ENCODE results near the gene TP53BP2.

Gene TP53BP2

DNA sequence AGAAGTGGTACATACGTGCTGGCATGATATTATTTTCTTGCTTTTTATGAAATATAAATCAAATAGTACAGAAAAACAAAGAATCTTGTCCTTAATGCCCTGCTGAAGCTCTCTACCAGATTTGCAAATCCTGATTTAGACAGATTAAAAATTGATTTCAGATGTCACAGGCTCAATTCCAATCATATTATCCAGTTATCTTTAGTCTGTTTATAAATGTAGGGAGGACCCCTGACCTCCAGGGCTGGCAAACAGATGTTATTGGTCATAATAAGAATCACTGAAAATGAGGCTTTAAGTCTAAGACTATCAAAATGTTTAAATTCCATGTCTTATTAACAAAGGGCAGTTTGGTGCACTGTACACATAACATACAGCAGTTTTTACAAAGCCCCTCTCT is 62.1 kb downstream of the TP53BP2 start:
- Histone ChIP-seq H3K4me1 (no peaks in the 10 kb centered on the region), H3K4me3 (no peak overlapping the region), H3K9ac (no peak overlapping the region), H3K36me3 (peaks cover 85% of the 10 kb centered on the region), H3K27ac (no peak overlapping the region), H3K9me3 (no peaks in the 10 kb centered on the region), H4K20me1 (no peaks in the 10 kb centered on the region), H3K4me2 (no peak overlapping the region), H3K27me3 (no peaks in the 10 kb centered on the region)
- no peak for TF ChIP-seq Cebpa-rat (IDR thresholded peaks at IDR 0.05)

DNA sequence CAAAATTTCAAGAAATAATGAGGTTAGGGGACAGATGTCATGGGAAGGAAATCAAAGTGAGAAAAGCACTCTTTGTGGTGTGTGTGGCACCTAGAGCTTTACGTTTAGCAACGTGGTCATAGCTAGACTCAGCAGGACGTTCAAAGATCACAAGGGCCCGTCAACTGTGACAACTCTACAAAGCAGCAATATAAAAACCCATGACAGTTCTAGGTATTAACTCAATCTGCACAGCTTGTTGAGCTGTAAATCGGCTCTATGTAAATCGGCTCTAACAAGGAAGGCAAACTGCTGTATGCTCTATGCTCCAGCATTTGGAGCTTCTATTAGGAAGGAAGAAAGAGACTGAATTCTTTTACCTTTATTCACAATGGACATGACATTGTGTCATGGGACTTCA is 64.8 kb downstream of the TP53BP2 start:
- no peak for TF ChIP-seq Cebpa-rat (IDR thresholded peaks at IDR 0.05)
- Histone ChIP-seq H3K9ac (no peak overlapping the region), H3K27me3 (no peaks in the 10 kb centered on the region), H3K4me3 (no peak overlapping the region), H3K27ac (no peak overlapping the region), H3K9me3 (no peaks in the 10 kb centered on the region), H3K4me1 (no peaks in the 10 kb centered on the region), H3K36me3 (peaks cover 87% of the 10 kb centered on the region), H3K4me2 (no peak overlapping the region), H4K20me1 (no peaks in the 10 kb centered on the region)

DNA sequence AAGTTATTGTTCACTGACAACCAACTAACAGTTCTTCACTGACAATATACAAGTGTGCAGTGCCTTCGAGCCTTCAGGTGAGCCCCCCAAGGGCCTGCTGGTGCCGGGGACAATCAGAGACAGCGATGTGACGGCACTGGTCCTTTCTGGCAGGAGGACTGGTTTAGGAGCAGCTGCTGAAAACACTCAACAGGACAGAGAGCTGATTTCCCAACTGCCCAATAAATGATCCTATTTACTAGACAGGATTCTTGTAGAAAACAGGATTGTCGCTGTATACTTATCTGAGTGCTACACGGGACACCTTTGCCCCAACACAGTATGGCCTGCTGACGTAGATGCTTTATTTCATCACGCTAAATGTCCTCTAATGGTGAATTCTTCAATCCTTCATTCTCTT is 65.4 kb downstream of the TP53BP2 start:
- Histone ChIP-seq H3K27ac (no peak overlapping the region), H3K9me3 (no peaks in the 10 kb centered on the region), H3K36me3 (peaks cover 87% of the 10 kb centered on the region), H3K9ac (no peak overlapping the region), H3K4me2 (no peak overlapping the region), H4K20me1 (no peaks in the 10 kb centered on the region), H3K4me1 (no peaks in the 10 kb centered on the region), H3K27me3 (no peaks in the 10 kb centered on the region), H3K4me3 (no peak overlapping the region)
- TF ChIP-seq Cebpa-rat (IDR thresholded peaks at IDR 0.05): no peak

DNA sequence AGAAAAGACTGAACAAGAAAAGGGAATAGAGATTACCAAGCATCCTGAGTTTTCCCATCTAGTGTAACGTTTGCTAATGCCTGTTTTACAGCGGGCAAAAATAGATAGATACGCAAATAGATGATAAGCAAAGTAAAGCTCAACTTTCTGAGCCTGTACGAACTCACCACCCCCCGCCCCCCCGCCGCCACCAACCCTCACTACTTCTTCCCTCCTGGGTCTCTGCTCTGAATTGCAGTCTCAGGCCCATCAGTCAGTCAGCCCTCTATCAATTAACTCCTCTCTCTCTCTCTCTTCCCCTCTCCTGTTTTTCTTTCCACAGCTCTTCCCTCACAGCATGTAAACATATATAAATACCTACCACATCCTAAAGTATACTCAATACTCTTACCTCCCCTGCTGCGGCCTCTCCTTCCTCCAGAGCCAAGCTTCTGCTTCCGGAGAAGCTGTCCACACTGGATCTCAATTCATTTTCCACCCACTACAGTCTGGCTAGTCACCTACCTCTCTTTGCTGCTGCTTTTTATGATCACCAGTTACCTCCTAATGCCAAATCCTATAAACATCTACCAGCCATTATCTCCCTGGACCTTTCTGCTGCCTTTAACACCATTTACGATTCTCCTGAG is 68.8 kb downstream of the TP53BP2 start:
- no peak for TF ChIP-seq Cebpa-rat (IDR thresholded peaks at IDR 0.05)
- Histone ChIP-seq H3K9me3 (no peaks in the 10 kb centered on the region), H3K4me1 (no peaks in the 10 kb centered on the region), H3K4me2 (no peak overlapping the region), H3K9ac (no peak overlapping the region), H4K20me1 (no peaks in the 10 kb centered on the region), H3K27ac (no peak overlapping the region), H3K36me3 (peaks cover 93% of the 10 kb centered on the region), H3K4me3 (no peak overlapping the region), H3K27me3 (no peaks in the 10 kb centered on the region)

DNA sequence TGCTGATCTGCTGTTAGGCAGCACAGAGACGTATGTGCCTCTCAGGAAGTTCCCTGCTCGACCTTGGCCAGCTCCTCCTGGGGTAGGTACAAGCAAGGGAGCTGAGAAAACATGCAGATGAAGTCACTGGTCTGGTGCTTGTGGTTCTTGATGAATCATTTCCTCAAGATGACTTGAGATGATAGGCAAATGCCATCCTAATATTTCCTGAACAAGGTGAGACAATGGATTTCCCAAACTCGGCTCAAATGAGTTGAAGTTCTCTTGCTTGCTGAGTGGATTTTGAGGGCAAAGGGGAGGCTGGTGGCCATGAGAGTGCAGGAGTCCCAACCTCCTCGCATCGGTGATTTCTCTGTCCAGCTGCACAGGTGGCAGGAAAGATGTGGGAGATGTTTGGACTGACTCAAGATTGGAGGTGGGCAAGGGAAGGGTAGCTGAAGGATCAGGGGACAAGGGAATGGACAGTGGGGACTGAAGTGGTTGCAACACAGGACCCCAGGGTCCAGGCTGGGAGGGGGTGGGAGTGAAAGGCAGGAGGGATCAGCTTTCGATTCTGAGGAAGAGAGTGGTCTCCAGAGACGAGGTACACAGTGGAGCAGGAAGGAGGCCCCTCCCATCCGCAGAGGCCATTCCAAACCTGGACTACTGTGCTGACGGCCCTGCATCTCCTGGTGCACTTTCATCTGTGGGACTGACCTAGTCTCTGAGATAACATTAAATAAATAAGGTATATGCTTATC is 69.5 kb downstream of the TP53BP2 start:
- H3K36me3 ChIP-seq: peaks cover 99% of the 10 kb centered on the region

DNA sequence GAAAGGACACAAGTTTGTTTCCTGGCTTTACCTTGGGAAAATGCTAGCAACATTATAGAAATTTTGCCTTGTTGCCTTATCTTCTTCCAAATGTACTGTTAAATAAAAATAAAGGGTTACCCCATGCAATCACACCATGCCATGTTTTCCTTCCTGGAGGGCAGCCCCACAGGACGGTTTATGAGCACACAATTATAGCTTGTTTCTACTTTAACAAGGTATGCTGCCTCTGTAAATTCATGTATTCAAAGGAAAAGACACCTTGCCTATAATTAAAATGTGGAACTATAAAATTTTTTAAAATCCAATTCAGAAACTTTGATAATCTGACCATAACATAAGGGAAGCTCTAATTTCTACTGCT is 70.1 kb downstream of the TP53BP2 start:
- peaks cover 99% of the 10 kb centered on the region for H3K36me3 ChIP-seq
- H3K27ac ChIP-seq: no peak overlapping the region
- H3K9me3 ChIP-seq: no peaks in the 10 kb centered on the region
- H3K27me3 ChIP-seq: no peaks in the 10 kb centered on the region
- peaks cover 5% of the 10 kb centered on the region; the same call in 1 of the 2 replicates for H3K4me1 ChIP-seq
- no peak overlapping the region for H3K4me2 ChIP-seq
- no peak overlapping the region for H3K9ac ChIP-seq
- no peak for TF ChIP-seq Cebpa-rat (IDR thresholded peaks at IDR 0.05)
- no peaks in the 10 kb centered on the region for H4K20me1 ChIP-seq
- no peak overlapping the region for H3K4me3 ChIP-seq

More for the DNA sequence above, 69.5 kb downstream of the TP53BP2 start:
- H3K4me3 ChIP-seq: no peak overlapping the region
- no peak overlapping the region for H3K27ac ChIP-seq
- no peak overlapping the region for H3K4me2 ChIP-seq
- H3K9ac ChIP-seq: no peak overlapping the region
- no peaks in the 10 kb centered on the region for H3K4me1 ChIP-seq
- no peaks in the 10 kb centered on the region for H4K20me1 ChIP-seq
- TF ChIP-seq Cebpa-rat (IDR thresholded peaks at IDR 0.05): no peak
- no peaks in the 10 kb centered on the region for H3K9me3 ChIP-seq
- H3K27me3 ChIP-seq: no peaks in the 10 kb centered on the region

DNA sequence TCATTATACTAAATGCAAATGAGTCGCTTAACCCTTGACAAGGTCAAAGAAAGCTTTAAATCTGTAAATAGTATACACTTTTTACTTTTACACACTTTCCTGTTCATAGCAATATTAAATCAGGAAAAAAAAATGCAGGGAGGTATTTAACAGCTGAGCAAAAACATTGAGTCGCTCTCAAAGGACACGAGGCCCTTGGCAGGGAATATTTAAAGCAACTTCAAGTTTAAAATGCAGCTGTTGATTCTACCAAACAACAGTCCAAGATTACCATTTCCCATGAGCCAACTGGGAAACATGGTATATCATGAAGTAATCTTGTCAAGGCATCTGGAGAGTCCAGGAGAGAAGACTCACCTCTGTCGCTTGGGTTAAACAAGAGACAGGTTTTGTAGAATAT is 70.7 kb downstream of the TP53BP2 start:
- Histone ChIP-seq H3K4me1 (peaks cover 9% of the 10 kb centered on the region; the same call in 1 of the 2 replicates), H3K4me2 (no peak overlapping the region)

DNA sequence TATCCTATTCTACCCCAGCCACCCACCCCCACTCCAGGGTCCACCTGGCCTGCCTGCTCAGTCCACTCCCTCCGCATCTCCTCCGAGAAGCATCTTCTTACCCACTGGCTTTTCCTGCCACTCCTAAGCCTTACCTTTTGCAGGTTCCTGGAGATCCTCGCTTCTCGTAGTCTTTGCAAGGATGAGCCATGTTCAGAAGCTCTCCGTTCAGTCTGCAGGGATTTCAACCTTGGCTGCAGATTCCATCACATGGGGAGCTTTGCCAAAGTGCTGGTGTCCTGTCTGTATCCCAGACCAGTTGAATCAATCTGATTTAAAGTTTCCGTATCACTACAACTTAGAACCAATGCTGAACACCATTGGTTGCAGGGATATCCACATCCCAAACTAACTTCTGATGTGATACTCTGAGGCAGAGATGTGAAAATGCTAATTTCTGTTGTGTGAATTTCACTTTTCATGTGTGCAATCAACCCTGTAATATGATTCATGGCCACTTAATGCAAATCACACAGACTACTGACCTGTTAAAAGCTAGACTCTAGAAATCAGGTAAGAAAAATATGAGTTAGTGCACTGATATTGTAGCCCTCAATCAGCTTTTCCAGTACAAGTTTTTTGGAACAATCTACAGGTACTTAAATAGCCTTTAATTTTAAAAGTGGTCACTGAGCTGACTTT is 71.5 kb downstream of the TP53BP2 start:
- Histone ChIP-seq H4K20me1 (no peaks in the 10 kb centered on the region), H3K9ac (no peak overlapping the region), H3K4me1 (peaks cover 9% of the 10 kb centered on the region; the same call in 1 of the 2 replicates), H3K9me3 (peaks cover under 1% of the 10 kb centered on the region; the same call in 1 of the 2 replicates), H3K36me3 (peaks cover 99% of the 10 kb centered on the region), H3K27ac (no peak overlapping the region), H3K27me3 (no peaks in the 10 kb centered on the region), H3K4me3 (no peak overlapping the region), H3K4me2 (no peak overlapping the region)
- no peak for TF ChIP-seq Cebpa-rat (IDR thresholded peaks at IDR 0.05)

More for the DNA sequence above, 70.7 kb downstream of the TP53BP2 start:
- Histone ChIP-seq H3K9ac (no peak overlapping the region), H3K4me3 (no peak overlapping the region), H4K20me1 (no peaks in the 10 kb centered on the region), H3K27me3 (no peaks in the 10 kb centered on the region), H3K27ac (no peak overlapping the region), H3K36me3 (peaks cover 99% of the 10 kb centered on the region), H3K9me3 (no peaks in the 10 kb centered on the region)
- TF ChIP-seq Cebpa-rat (IDR thresholded peaks at IDR 0.05): no peak

DNA sequence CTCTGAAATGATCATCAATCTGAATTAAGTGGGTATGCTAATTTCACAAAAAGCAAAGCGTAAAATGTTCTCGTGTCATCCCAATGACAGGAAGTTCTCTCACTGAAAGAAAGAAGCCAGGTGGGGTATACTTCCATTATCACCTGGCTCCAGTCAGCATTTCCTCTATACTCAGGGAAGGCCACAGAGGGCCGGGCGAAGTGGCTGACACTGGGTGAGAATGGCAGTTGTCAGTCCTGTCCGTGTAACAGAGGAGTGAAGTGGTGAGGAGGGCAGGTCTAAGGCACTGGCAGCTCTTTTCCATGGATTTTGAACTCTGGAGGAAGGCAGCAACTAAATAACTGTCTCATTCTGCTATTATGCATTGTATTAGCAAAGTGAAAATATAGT is 73.0 kb downstream of the TP53BP2 start:
- no peak overlapping the region for H3K9ac ChIP-seq
- H3K36me3 ChIP-seq: peaks cover 90% of the 10 kb centered on the region

More for the DNA sequence above, 73.0 kb downstream of the TP53BP2 start:
- Histone ChIP-seq H3K4me2 (no peak overlapping the region), H3K4me3 (no peak overlapping the region), H3K27ac (no peak overlapping the region), H3K9me3 (peaks cover 6% of the 10 kb centered on the region; the same call in 1 of the 2 replicates), H3K4me1 (peaks cover 9% of the 10 kb centered on the region; the same call in 1 of the 2 replicates), H3K27me3 (no peaks in the 10 kb centered on the region), H4K20me1 (no peaks in the 10 kb centered on the region)
- no peak for TF ChIP-seq Cebpa-rat (IDR thresholded peaks at IDR 0.05)

Measured in BLaER1 (cell line).